Lower lobe of right lung (tissue), 2 donors: Measurements from ENCODE around the gene CACNA1C. TPM values are rescaled to one million over a fixed set of nuclear protein-coding genes. Genes with fewer than 3 reads are reported as not detected.
"Not testable (repeated sequence)": the region's sequence is repeated elsewhere in the genome, so short reads cannot be mapped to it uniquely, and the experiment has no call there.

Source experiments
- ATAC-seq, 2 donors: fragments of 200-7000 bp; cut with Tn5 transposase; one replicate each; pipeline ENCODE4 v1.9.1; 2020 to 2022; ENCODE audit warnings: mild to moderate bottlenecking in 2 of 2, moderate library complexity in 2 of 2
- DNase-seq: peaks from one replicate; pipeline ENCODE4 v3.0.0-alpha.2; 2020
- H3K27ac ChIP-seq: fragments of 200-600 bp; one replicate; pipeline ENCODE4 v1.8.0; 2022
- H3K27me3 ChIP-seq: fragments of 200-600 bp; one replicate; pipeline ENCODE4 v1.8.0; 2022; ENCODE audit warnings: low read depth
- H3K36me3 ChIP-seq: fragments of 200-600 bp; one replicate; pipeline ENCODE4 v1.8.0; 2022; ENCODE audit warnings: mild to moderate bottlenecking
- H3K4me1 ChIP-seq: fragments of 200-600 bp; one replicate; pipeline ENCODE4 v1.8.0; 2022
- H3K4me3 ChIP-seq: fragments of 200-600 bp; one replicate; pipeline ENCODE4 v1.8.0; 2022; ENCODE audit warnings: mild to moderate bottlenecking
- H3K9me3 ChIP-seq: fragments of 200-600 bp; one replicate; pipeline ENCODE4 v1.8.0; 2022
- CTCF ChIP-seq: fragments of 200-600 bp; IDR thresholded peaks from one replicate; pipeline ENCODE4 v1.8.0; 2022; ENCODE audit warnings: antibody characterized with exemption, mild to moderate bottlenecking
- intact Hi-C: fragments of 100-400 bp; cut with DNase I; formaldehyde crosslinking; loops from one replicate; pipeline ENCODE4 v1.11.0; 2022
- total RNA-seq: library from RNA; stranded (reverse); fragmentation: NEBNext Ultra II Directional; extraction: Animal tissue kit (Norgen Biotek cat#: 25700); gene quantifications from one replicate; pipeline ENCODE4 v1.2.1, GENCODE V29; 2021
- donor health status: DM: no; HTN: yes; CAD: no; lungs with severe emphysema.

Gene CACNA1C
- total RNA-seq, 1 donor from 2014 or later: 8.4 TPM

GRCh38 chr12:2125651-2126522, 73.1 kb downstream of the CACNA1C start:
- peaks cover 2% of the 10 kb centered on the region for H3K4me1 ChIP-seq
- H3K27ac ChIP-seq: no peak overlapping the region
- no peak for DNase-seq
- no peaks in the 10 kb centered on the region for H3K27me3 ChIP-seq
- H3K36me3 ChIP-seq: no peaks in the 10 kb centered on the region
- no peak overlapping the region for H3K4me3 ChIP-seq
- TF ChIP-seq CTCF: no peak
- intact Hi-C loops: no loop called here
- H3K9me3 ChIP-seq: no peaks in the 10 kb centered on the region
- ATAC-seq: no peak

GRCh38 chr12:2126676-2127406, 74.1 kb downstream of the CACNA1C start:
- H3K27ac ChIP-seq: no peak overlapping the region
- no peak for TF ChIP-seq CTCF
- H3K4me1 ChIP-seq: no peaks in the 10 kb centered on the region

GRCh38 chr12:2129076-2129475, 76.3 kb downstream of the CACNA1C start:
- no peaks in the 10 kb centered on the region for H3K9me3 ChIP-seq
- H3K27me3 ChIP-seq: no peaks in the 10 kb centered on the region
- H3K4me1 ChIP-seq: no peaks in the 10 kb centered on the region
- no peak for TF ChIP-seq CTCF
- no peak overlapping the region for H3K27ac ChIP-seq
- H3K36me3 ChIP-seq: no peaks in the 10 kb centered on the region
- ATAC-seq (no peak), DNase-seq (no peak)
- intact Hi-C loops: no loop called here
- no peak overlapping the region for H3K4me3 ChIP-seq

More at GRCh38 chr12:2126676-2127406, 74.1 kb downstream of the CACNA1C start:
- Histone ChIP-seq H3K27me3 (no peaks in the 10 kb centered on the region), H3K4me3 (no peak overlapping the region), H3K36me3 (no peaks in the 10 kb centered on the region), H3K9me3 (no peaks in the 10 kb centered on the region)
- no peak for ATAC-seq
- no peak for DNase-seq
- intact Hi-C loops: no loop called here

- H3K4me1 ChIP-seq, H3K27me3 ChIP-seq, H3K9me3 ChIP-seq, H3K36me3 ChIP-seq, intact Hi-C loops, H3K27ac ChIP-seq, DNase-seq, ATAC-seq, H3K4me3 ChIP-seq: not testable (repeated sequence)
Observed at GRCh38 chr12:2135661-2136418, 83.1 kb downstream of the CACNA1C start.

- TF ChIP-seq CTCF: no peak
- H3K36me3 ChIP-seq: no peaks in the 10 kb centered on the region
- H3K4me3 ChIP-seq: no peak overlapping the region
- no peak overlapping the region for H3K27ac ChIP-seq
- H3K27me3 ChIP-seq: no peaks in the 10 kb centered on the region
- DNase-seq (no peak), ATAC-seq (no peak)
- no peaks in the 10 kb centered on the region for H3K9me3 ChIP-seq
- no peaks in the 10 kb centered on the region for H3K4me1 ChIP-seq
- intact Hi-C loops: no loop called here
Observed at GRCh38 chr12:2136901-2137300, 84.1 kb downstream of the CACNA1C start.
